ENCODE measurements around the gene TNS3.

The TNS3 gene

DNA sequence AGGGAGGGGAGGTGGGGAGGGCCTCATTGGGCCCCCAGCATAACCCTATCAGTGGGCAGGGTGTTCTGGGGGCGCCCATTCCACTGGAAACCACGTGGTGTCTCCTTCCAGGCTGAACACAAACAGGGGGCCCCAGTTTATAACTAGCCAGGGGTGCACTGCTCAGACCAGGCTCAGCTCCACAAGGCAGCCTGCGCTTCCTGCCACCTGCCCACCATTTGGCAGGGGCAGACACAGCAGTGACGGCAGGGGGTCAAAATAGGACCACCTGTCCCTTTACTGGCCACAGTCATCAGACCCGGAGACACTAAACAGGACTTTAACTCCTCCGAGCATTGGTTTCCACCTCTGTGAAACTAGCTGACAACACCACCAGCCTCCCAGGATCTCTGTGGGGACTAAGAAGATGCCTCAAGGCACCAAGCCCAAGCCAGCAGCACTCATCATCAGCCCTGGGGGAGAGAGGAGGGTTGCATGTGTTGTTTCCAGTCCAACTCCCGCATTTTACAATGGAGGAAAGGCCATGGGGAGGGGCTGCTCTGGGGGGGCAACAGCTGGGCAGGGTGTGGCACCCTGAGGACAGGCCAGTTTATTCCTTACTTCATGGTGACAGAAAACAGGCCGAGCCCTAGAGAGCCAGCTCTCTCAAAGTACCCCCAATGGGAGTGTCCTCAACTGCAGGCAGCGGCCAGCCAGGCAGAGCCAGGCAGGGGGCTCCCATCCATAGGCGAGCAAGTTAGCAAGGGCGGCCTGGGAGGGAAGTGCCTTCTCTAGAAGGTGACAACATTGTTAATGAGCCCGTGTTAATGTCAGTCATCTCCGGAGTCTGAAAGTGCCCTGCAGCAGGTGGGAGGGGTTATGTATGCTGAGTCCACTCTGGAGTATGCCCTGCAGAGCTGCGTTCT, 127.6 kb downstream of the TNS3 start:
- no peak for DNase-seq (ENCODE audit: low read depth)
- TF ChIP-seq, protein P1, sequence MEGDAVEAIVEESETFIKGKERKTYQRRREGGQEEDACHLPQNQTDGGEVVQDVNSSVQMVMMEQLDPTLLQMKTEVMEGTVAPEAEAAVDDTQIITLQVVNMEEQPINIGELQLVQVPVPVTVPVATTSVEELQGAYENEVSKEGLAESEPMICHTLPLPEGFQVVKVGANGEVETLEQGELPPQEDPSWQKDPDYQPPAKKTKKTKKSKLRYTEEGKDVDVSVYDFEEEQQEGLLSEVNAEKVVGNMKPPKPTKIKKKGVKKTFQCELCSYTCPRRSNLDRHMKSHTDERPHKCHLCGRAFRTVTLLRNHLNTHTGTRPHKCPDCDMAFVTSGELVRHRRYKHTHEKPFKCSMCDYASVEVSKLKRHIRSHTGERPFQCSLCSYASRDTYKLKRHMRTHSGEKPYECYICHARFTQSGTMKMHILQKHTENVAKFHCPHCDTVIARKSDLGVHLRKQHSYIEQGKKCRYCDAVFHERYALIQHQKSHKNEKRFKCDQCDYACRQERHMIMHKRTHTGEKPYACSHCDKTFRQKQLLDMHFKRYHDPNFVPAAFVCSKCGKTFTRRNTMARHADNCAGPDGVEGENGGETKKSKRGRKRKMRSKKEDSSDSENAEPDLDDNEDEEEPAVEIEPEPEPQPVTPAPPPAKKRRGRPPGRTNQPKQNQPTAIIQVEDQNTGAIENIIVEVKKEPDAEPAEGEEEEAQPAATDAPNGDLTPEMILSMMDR (conservative IDR thresholded peaks at IDR 0.05; ENCODE audit: low read depth, low read length) = no peak
- H3K4me3 ChIP-seq (ENCODE audit: low read depth, low read length) = no peak overlapping the region

DNA sequence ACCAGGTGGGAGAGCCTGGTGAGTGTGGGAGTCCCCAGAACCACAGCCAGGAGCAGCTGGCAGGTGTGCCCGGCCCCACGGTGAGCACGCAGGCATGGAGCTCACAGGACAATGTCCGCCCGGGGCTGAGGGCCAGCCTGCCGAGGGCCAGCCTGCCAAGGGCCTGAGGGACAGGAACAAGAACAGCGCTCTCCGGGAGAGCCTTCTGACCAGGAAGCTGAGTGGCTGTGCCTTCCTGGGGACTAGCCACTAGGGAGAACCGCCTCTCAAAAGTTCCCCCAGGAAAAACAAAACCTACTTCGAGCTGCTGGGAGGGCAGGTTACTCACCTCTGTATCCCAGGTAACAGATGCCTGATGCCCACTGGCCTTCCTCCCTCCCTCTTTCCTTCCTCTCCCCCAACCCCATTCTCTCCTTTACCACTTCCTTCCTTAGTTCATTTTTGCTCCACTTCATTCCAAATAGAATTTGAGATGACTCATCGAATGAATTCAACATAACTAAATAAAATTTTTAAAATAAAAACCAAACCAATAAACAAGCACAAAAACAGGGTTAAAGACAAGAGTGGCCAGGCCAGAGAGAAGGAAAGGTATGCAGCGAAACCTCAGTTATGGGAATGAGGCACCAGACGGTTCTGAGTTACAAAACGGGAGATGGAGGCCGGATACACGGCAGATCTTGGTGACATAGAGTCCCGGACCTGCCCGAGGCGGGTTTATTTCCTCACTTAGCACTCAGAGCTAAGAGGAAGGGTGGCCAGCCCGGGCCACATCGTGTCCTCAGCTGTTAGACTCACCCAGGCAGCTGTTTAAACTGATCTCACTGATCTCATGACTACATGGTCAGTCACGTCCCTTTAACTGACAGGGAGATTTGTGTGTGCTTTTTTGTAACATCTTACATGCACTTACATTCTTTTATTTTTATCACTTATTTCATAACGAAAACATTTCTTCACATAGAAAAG, 128.5 kb downstream of the TNS3 start:
- peak; percentile 86 for DNase-seq (ENCODE audit: low read depth)
- no peak overlapping the region for H3K4me3 ChIP-seq (ENCODE audit: low read depth, low read length)
- TF ChIP-seq, protein P1 (conservative IDR thresholded peaks at IDR 0.05; ENCODE audit: low read depth, low read length) = no peak

DNA sequence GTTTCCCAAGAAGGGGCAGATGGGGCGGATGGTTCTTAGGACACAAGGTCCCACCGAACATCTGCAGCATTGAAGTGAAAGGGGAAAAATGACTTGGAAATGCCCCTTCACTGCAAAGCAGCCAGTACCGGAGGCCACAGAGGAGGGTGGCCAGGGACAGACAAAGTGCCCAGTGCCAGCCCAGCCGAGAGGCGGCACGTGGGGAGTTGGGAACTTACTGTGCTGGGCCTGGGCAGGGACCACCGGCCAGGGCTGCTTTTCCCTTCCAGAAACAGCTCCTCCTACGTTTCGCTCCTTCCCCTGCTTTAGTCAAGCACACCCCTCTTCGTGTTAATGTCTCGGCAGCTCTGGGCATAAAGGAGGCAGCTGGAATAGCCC, 129.2 kb downstream of the TNS3 start:
- TF ChIP-seq, protein P1 (conservative IDR thresholded peaks at IDR 0.05; ENCODE audit: low read depth, low read length) = no peak
- no peak overlapping the region for H3K4me3 ChIP-seq (ENCODE audit: low read depth, low read length)
- DNase-seq (ENCODE audit: low read depth) = no peak

DNA sequence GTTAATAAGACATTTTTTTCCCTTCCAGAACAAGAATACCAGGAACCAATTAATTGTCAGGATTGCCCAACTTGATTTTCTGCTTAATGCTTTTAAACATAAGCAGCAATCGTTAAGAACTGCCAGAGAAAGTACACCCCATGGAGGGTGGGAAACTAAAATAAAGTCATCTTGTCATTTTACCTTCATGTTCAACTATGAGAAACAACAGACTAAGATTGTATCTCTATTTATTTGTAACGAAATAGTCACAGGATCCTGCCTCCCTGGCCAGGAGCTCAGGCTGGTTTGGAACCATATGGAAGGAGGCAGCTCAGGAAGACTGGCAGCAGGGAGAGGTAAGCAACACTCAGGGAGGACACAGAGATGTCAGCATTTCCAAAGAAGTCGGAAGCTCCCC, 129.6 kb downstream of the TNS3 start:
- TF ChIP-seq, protein P1 (conservative IDR thresholded peaks at IDR 0.05; ENCODE audit: low read depth, low read length) = no peak
- no peak for DNase-seq (ENCODE audit: low read depth)
- H3K4me3 ChIP-seq (ENCODE audit: low read depth, low read length) = no peak overlapping the region

DNA sequence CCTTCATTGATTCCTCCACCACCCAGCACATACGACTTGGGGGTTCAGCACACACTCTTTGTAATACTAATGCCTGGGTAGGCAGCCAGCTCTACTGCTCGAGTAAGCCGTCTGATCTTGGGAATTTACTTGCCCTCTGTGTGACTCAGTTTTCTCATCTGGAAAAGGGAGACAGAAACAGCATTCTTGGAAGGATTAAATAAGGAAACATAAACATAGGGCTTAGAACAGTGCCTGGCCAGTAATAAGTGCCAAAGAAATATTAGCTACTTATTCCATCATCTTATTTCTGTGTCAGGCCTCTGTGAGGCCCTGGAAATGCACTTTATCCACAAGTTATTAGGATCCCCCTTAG, 130.1 kb downstream of the TNS3 start:
- H3K4me3 ChIP-seq (ENCODE audit: low read depth, low read length) = no peak overlapping the region
- TF ChIP-seq, protein P1 (conservative IDR thresholded peaks at IDR 0.05; ENCODE audit: low read depth, low read length) = no peak
- peak; percentile 26 for DNase-seq (ENCODE audit: low read depth)

DNA sequence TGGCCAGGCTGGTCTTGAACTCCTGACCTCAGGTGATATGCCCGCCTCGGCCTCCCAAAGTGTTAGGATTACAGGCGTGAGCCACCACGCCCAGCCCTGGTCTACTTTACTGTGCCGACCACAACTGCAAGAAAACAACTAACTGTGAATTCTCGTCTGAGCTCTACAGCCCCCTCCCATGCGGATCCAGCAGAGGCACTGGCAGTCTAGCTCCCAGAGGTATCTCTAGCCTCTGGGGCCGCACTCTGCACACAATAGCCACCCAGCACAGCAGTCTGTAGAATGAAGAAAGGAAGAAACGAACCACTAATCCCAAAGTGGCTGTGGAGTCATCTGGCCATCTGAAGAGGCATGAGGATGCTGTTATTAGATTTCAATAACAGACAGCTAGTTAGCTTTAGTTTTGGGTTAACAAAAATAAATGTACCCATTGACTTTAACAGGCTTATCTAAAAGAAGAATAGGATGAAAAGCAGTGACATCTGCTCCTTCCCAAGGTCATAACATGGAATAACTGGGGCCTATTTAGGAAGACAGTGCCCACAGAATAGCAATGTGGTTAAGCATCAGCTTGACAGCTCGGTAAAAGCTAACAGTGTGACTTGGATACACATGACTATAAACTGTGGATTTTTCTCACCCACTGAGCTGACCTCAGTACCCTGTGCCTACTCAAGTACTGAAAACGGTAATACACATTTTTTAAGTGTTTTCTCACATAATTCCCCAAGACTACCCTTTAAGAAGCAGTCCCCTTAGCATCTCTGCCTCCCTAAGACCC, 131.9 kb downstream of the TNS3 start:
- no peak overlapping the region for H3K4me3 ChIP-seq (ENCODE audit: low read depth, low read length)
- peak; percentile 73 for DNase-seq (ENCODE audit: low read depth)

More for the DNA sequence above, 131.9 kb downstream of the TNS3 start:
- TF ChIP-seq, protein P1 (conservative IDR thresholded peaks at IDR 0.05; ENCODE audit: low read depth, low read length) = no peak

All from choroid plexus epithelial cell (primary cell).